ENCODE measurements around the gene DHFR.

The DHFR gene

GRCh38 chr5:80623999-80624398 lies 30.8 kb downstream of the DHFR start:
- TF ChIP-seq ESRRG (CRISPR knock-in tag; IDR thresholded peaks at IDR 0.05) (no peak), ZNF565 (CRISPR knock-in tag; conservative IDR thresholded peaks at IDR 0.05; ENCODE audit: low read depth) (no peak), CREB5 (CRISPR knock-in tag; IDR thresholded peaks at IDR 0.05; ENCODE audit: low read depth) (no peak), OSR1 (CRISPR knock-in tag; IDR thresholded peaks at IDR 0.05) (no peak), ZNF8 (CRISPR knock-in tag; IDR thresholded peaks at IDR 0.05) (no peak), GLIS3 (CRISPR knock-in tag; IDR thresholded peaks at IDR 0.05) (no peak), ARNTL (CRISPR knock-in tag; IDR thresholded peaks at IDR 0.05; ENCODE audit: borderline replicate concordance, low read depth) (no peak), RARB (CRISPR knock-in tag; IDR thresholded peaks at IDR 0.05) (no peak), SNAI2 (CRISPR knock-in tag; IDR thresholded peaks at IDR 0.05) (no peak), ISL1 (CRISPR knock-in tag; IDR thresholded peaks at IDR 0.05) (no peak), PATZ1 (CRISPR knock-in tag; IDR thresholded peaks at IDR 0.05; ENCODE audit: borderline replicate concordance) (no peak), ZNF70 (CRISPR knock-in tag; IDR thresholded peaks at IDR 0.05) (no peak)

GRCh38 chr5:80622756-80623155 lies 32.0 kb downstream of the DHFR start:
- no peak for ATAC-seq
- no peak for TF ChIP-seq ESRRG (CRISPR knock-in tag; IDR thresholded peaks at IDR 0.05)
- no peak for TF ChIP-seq ZNF565 (CRISPR knock-in tag; conservative IDR thresholded peaks at IDR 0.05; ENCODE audit: low read depth)
- TF ChIP-seq ZNF70 (CRISPR knock-in tag; IDR thresholded peaks at IDR 0.05), result no peak
- TF ChIP-seq RARB (CRISPR knock-in tag; IDR thresholded peaks at IDR 0.05), result no peak

More at GRCh38 chr5:80623999-80624398, 30.8 kb downstream of the DHFR start:
- no peak for ATAC-seq

GRCh38 chr5:80620211-80620610 lies 34.6 kb downstream of the DHFR start:
- ATAC-seq, result no peak

More at GRCh38 chr5:80620211-80620610, 34.6 kb downstream of the DHFR start:
- no peak for TF ChIP-seq ZFP3 (CRISPR knock-in tag; IDR thresholded peaks at IDR 0.05)
- TF ChIP-seq RARB (CRISPR knock-in tag; IDR thresholded peaks at IDR 0.05), result no peak
- TF ChIP-seq ZNF565 (CRISPR knock-in tag; conservative IDR thresholded peaks at IDR 0.05; ENCODE audit: low read depth), result no peak
- TF ChIP-seq TOX (CRISPR knock-in tag; IDR thresholded peaks at IDR 0.05; ENCODE audit: borderline replicate concordance), result no peak
- TF ChIP-seq OSR1 (CRISPR knock-in tag; IDR thresholded peaks at IDR 0.05), result no peak
- no peak for TF ChIP-seq ARNTL (CRISPR knock-in tag; IDR thresholded peaks at IDR 0.05; ENCODE audit: borderline replicate concordance, low read depth)
- no peak for TF ChIP-seq TSHZ2 (CRISPR knock-in tag; IDR thresholded peaks at IDR 0.05)
- no peak for TF ChIP-seq GLIS3 (CRISPR knock-in tag; IDR thresholded peaks at IDR 0.05)
- no peak for TF ChIP-seq SNAI2 (CRISPR knock-in tag; IDR thresholded peaks at IDR 0.05)
- TF ChIP-seq PPARA (CRISPR knock-in tag; IDR thresholded peaks at IDR 0.05; ENCODE audit: borderline replicate concordance), result no peak
- no peak for TF ChIP-seq ZNF70 (CRISPR knock-in tag; IDR thresholded peaks at IDR 0.05)
- no peak for TF ChIP-seq ZC3H10 (CRISPR knock-in tag; IDR thresholded peaks at IDR 0.05)
- TF ChIP-seq ZNF8 (CRISPR knock-in tag; IDR thresholded peaks at IDR 0.05), result no peak
- no peak for TF ChIP-seq ESRRG (CRISPR knock-in tag; IDR thresholded peaks at IDR 0.05)
- no peak for TF ChIP-seq POU6F1 (CRISPR knock-in tag; IDR thresholded peaks at IDR 0.05; ENCODE audit: borderline replicate concordance, low read depth)
- no peak for TF ChIP-seq ZFP30 (CRISPR knock-in tag; IDR thresholded peaks at IDR 0.05)
- no peak for TF ChIP-seq PATZ1 (CRISPR knock-in tag; IDR thresholded peaks at IDR 0.05; ENCODE audit: borderline replicate concordance)
- no peak for TF ChIP-seq ISL1 (CRISPR knock-in tag; IDR thresholded peaks at IDR 0.05)
- no peak for TF ChIP-seq CREB5 (CRISPR knock-in tag; IDR thresholded peaks at IDR 0.05; ENCODE audit: low read depth)
- TF ChIP-seq CSDC2 (CRISPR knock-in tag; IDR thresholded peaks at IDR 0.05), result no peak
